SK-N-SH (cell line): Measurements from ENCODE around the gene REEP3. TPM values are rescaled to one million over a fixed set of nuclear protein-coding genes. Genes with fewer than 3 reads are reported as not detected.

ENCODE experiments used
- CTCF ChIA-PET: fragments of 300-600, 350-600 bp; formaldehyde crosslinking; extraction: SDS; loops from one replicate; lab custom pipeline; 2021; lab: Yijun Ruan, JAX
- POLR2A ChIA-PET: fragments of 350-600 bp; sonication (Branson Sonifier 250); formaldehyde crosslinking; extraction: SDS; loops from one replicate; lab custom pipeline; 2020; ENCODE audit warnings: antibody characterized with exemption, inconsistent platforms; lab: Yijun Ruan, JAX
- DNase-seq: peaks from one replicate; pipeline ENCODE4 v3.0.0; 2012
- H2AFZ ChIP-seq: fragments of 200-600 bp; sonication (generic); 2 replicates; pipeline ENCODE4 v1.8.1; 2016; ENCODE audit warnings: antibody characterized with exemption, mild to moderate bottlenecking, low read depth
- H3F3A ChIP-seq: fragments of 200-600 bp; sonication (generic); replicated peaks from 2 replicates; pipeline ENCODE3; 2016; ENCODE audit warnings: antibody characterized with exemption, mild to moderate bottlenecking; ENCODE audit not compliant: insufficient read depth
- H3K27ac ChIP-seq, 2 experiments: fragments of 200-500 bp in 1 of 2; fragments of 200-600 bp in 1 of 2; sonication (Bioruptor generic) in 1 of 2; sonication (generic), shearing (Covaris generic) in 1 of 2; 2 replicates each; pipeline versions ENCODE4 v1.5.1 to v1.6.1; 2014 to 2016; ENCODE audit warnings: low read depth in 2 of 2, inconsistent platforms in 1 of 2, low read length in 1 of 2, mild to moderate bottlenecking in 1 of 2, mixed read lengths in 1 of 2
- H3K27me3 ChIP-seq: fragments of 200-600 bp; sonication (generic), shearing (Covaris generic); 2 replicates; pipeline ENCODE4 v1.6.1; 2016; ENCODE audit warnings: mixed run types; ENCODE audit not compliant: insufficient read depth
- H3K36me3 ChIP-seq, 2 experiments: fragments of 200-500 bp in 1 of 2; fragments of 200-600 bp in 1 of 2; sonication (Bioruptor generic) in 1 of 2; sonication (generic) in 1 of 2; replicated peaks in 1 of 2; 2 replicates each; pipeline versions ENCODE3 to v1.5.1; 2014 to 2016; ENCODE audit warnings: low read length in 1 of 2, mild to moderate bottlenecking in 1 of 2; ENCODE audit not compliant: insufficient read depth in 2 of 2, control insufficient read depth in 1 of 2
- H3K4me1 ChIP-seq, 2 experiments: fragments of 200-500 bp in 1 of 2; fragments of 200-600 bp in 1 of 2; sonication (Bioruptor generic) in 1 of 2; sonication (generic), shearing (Covaris generic) in 1 of 2; 2 replicates each; pipeline versions ENCODE4 v1.5.1 to v1.6.1; 2014 to 2016; ENCODE audit warnings: low read depth in 1 of 2, low read length in 1 of 2, mixed run types in 1 of 2; ENCODE audit not compliant: insufficient read depth in 2 of 2, control insufficient read depth in 1 of 2
- H3K4me2 ChIP-seq: fragments of 200-600 bp; sonication (generic), shearing (Covaris generic); 2 replicates; pipeline ENCODE4 v1.6.1; 2017; ENCODE audit warnings: mixed run types
- H3K4me3 ChIP-seq, 2 experiments: fragments of 200-500 bp in 1 of 2; fragments of 200-600 bp in 1 of 2; sonication (Bioruptor generic) in 1 of 2; sonication (generic), shearing (Covaris generic) in 1 of 2; 2 replicates each; pipeline versions ENCODE4 v1.5.1 to v1.8.1; 2014 to 2016; ENCODE audit warnings: low read depth in 2 of 2, inconsistent platforms in 1 of 2, low read length in 1 of 2, mild to moderate bottlenecking in 1 of 2, mixed read lengths in 1 of 2, moderate library complexity in 1 of 2
- H3K79me2 ChIP-seq: fragments of 200-600 bp; sonication (generic); 2 replicates; pipeline ENCODE4 v1.8.1; 2017; ENCODE audit warnings: mild to moderate bottlenecking; ENCODE audit not compliant: insufficient read depth
- H3K9ac ChIP-seq: fragments of 200-600 bp; sonication (generic); 2 replicates; pipeline ENCODE4 v1.6.1; 2017; ENCODE audit warnings: mixed run types
- H3K9me2 ChIP-seq: fragments of 200-600 bp; sonication (generic); 2 replicates; pipeline ENCODE4 v1.6.1; 2017; ENCODE audit warnings: mixed run types
- H3K9me3 ChIP-seq: fragments of 200-600 bp; sonication (generic); 2 replicates; pipeline ENCODE4 v1.6.1; 2017; ENCODE audit warnings: mixed run types, mild to moderate bottlenecking, moderate library complexity
- H4K20me1 ChIP-seq: fragments of 200-600 bp; sonication (generic); 2 replicates; pipeline ENCODE4 v1.6.1; 2017; ENCODE audit warnings: mild to moderate bottlenecking, mixed run types; ENCODE audit not compliant: insufficient read depth
- CHD2 ChIP-seq: fragments of 150-350 bp; IDR thresholded peaks from 2 replicates; pipeline ENCODE4 v1.6.1; 2018; ENCODE audit warnings: low read length; ENCODE audit not compliant: partially characterized antibody
- EZH2phosphoT487 ChIP-seq: fragments of 200-600 bp; sonication (generic); IDR thresholded peaks from 2 replicates; pipeline ENCODE4 v1.6.1; 2017; ENCODE audit warnings: low read depth, mixed run types, mild to moderate bottlenecking, antibody characterized with exemption, moderate library complexity, borderline replicate concordance
- FOXJ3 ChIP-seq: sonication (generic); formaldehyde crosslinking; IDR thresholded peaks from 2 replicates; pipeline ENCODE4 v1.5.1; 2020; ENCODE audit warnings: mild to moderate bottlenecking, missing genetic modification reagents
- NRF1 ChIP-seq: IDR thresholded peaks from 2 replicates; pipeline ENCODE4 v1.6.1; 2012; ENCODE audit warnings: low read depth, mild to moderate bottlenecking, low read length
- RFX5 ChIP-seq: IDR thresholded peaks from 2 replicates; pipeline ENCODE4 v1.6.1; 2012; ENCODE audit warnings: mild to moderate bottlenecking, improper control_type of control experiment, low read length
- TEAD4 ChIP-seq: IDR thresholded peaks from 2 replicates; pipeline ENCODE4 v1.4.0; 2012; ENCODE audit warnings: mild to moderate bottlenecking, borderline replicate concordance; ENCODE audit not compliant: insufficient read depth
- USF1 ChIP-seq: IDR thresholded peaks from 2 replicates; pipeline ENCODE4 v1.4.0; 2012; ENCODE audit warnings: low read depth, borderline replicate concordance
- YY1 ChIP-seq: IDR thresholded peaks from 2 replicates; pipeline ENCODE4 v1.4.0; 2012; ENCODE audit warnings: low read depth, mild to moderate bottlenecking
- ZBTB33 ChIP-seq: IDR thresholded peaks from 2 replicates; pipeline ENCODE4 v1.4.0; 2012; ENCODE audit warnings: low read depth, borderline replicate concordance
- WGBS: methylation state at CpG from one replicate; pipeline ENCODE4 v1.1.6; 2017; ENCODE audit warnings: low lambda C conversion rate; 5-methylcytosine and 5-hydroxymethylcytosine counted together
- polyA plus RNA-seq, 3 experiments: library from polyadenylated mRNA; depleted of rRNA; stranded (reverse); fragments of >200 nt; gene quantifications; 2 replicates each; pipeline ENCODE4 v1.2.3, GENCODE V29; 2012
- TF ChIP-seq, protein P1 (sequence below): fragments of 150-350 bp; IDR thresholded peaks from 2 replicates; pipeline ENCODE4 v1.6.1; 2017; ENCODE audit warnings: antibody characterized with exemption, low read length, low read depth, borderline replicate concordance
- TF ChIP-seq, protein P2 (sequence below): fragments of 200-600 bp; sonication (generic); IDR thresholded peaks from 2 replicates; pipeline ENCODE4 v1.6.1; 2017; ENCODE audit warnings: antibody characterized with exemption, mild to moderate bottlenecking, moderate library complexity

The REEP3 gene
- polyA plus RNA-seq, 1 of the 3 experiments (the other 2 are of a cell fraction) = 7.6 TPM

DNA sequence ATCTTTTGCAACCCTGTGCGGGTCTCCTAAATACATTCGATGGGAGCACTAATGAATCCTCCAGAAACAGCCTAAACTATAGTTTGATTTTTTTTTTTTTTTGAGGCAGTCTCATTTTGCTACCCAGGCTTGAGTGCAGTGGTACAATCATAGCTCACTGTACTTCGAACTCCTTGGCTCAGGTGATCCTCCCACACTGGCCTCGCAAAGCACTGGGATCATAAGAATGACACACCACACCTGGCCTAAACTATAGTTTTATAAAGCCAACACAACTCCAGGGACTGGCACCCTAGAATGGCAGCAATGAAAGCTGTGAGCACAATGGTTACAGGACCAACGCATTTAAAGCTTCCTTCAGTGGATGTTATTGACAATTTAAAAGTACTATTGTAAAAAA is 41.0 kb upstream of the REEP3 start:
- no peak overlapping the region for H3K4me3 ChIP-seq
- H3K79me2 ChIP-seq = peaks cover 88% of the 10 kb centered on the region
- TF ChIP-seq ZBTB33 = no peak
- TF ChIP-seq, protein P1, sequence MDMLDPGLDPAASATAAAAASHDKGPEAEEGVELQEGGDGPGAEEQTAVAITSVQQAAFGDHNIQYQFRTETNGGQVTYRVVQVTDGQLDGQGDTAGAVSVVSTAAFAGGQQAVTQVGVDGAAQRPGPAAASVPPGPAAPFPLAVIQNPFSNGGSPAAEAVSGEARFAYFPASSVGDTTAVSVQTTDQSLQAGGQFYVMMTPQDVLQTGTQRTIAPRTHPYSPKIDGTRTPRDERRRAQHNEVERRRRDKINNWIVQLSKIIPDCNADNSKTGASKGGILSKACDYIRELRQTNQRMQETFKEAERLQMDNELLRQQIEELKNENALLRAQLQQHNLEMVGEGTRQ = no peak
- TF ChIP-seq, protein P2, sequence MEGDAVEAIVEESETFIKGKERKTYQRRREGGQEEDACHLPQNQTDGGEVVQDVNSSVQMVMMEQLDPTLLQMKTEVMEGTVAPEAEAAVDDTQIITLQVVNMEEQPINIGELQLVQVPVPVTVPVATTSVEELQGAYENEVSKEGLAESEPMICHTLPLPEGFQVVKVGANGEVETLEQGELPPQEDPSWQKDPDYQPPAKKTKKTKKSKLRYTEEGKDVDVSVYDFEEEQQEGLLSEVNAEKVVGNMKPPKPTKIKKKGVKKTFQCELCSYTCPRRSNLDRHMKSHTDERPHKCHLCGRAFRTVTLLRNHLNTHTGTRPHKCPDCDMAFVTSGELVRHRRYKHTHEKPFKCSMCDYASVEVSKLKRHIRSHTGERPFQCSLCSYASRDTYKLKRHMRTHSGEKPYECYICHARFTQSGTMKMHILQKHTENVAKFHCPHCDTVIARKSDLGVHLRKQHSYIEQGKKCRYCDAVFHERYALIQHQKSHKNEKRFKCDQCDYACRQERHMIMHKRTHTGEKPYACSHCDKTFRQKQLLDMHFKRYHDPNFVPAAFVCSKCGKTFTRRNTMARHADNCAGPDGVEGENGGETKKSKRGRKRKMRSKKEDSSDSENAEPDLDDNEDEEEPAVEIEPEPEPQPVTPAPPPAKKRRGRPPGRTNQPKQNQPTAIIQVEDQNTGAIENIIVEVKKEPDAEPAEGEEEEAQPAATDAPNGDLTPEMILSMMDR = no peak
- no peak for TF ChIP-seq RFX5
- no peak for TF ChIP-seq USF1
- no peak for TF ChIP-seq NRF1
- no peak for TF ChIP-seq EZH2phosphoT487
- no peak for TF ChIP-seq TEAD4
- no peak for TF ChIP-seq YY1
- no peak for TF ChIP-seq CHD2
- TF ChIP-seq FOXJ3 = no peak
- CTCF ChIA-PET = no interaction called here
- H3K9me3 ChIP-seq = no peaks in the 10 kb centered on the region
- H3K36me3 ChIP-seq = peaks cover 0 to 3% of the 10 kb centered on the region in 2 experiments
- POLR2A ChIA-PET = no interaction called here
- WGBS = 95% methylated on average over 5 of the region's 5 CpGs
- H3K9me2 ChIP-seq = no peaks in the 10 kb centered on the region
- H3K27ac ChIP-seq = no peak overlapping the region
- no peaks in the 10 kb centered on the region for H3K27me3 ChIP-seq
- no peak overlapping the region for H3K4me2 ChIP-seq
- peaks cover 15% of the 10 kb centered on the region for H4K20me1 ChIP-seq
- H3F3A ChIP-seq = peaks cover 14% of the 10 kb centered on the region
- peaks cover 0 to 16% of the 10 kb centered on the region in 2 experiments; a peak in 3 of 4 replicates for H3K4me1 ChIP-seq
- H2AFZ ChIP-seq = no peak overlapping the region
- no peak for DNase-seq
- H3K9ac ChIP-seq = no peak overlapping the region
